GM15510 (cell line): ENCODE results near the gene GIMAP8.

Source experiments
- POLR2A ChIP-seq: IDR thresholded peaks from 3 replicates; pipeline ENCODE4 v1.6.1; 2011; ENCODE audit warnings: borderline replicate concordance; ENCODE audit not compliant: insufficient read length; ENCODE audit errors: extremely low read depth

GIMAP8 gene

DNA sequence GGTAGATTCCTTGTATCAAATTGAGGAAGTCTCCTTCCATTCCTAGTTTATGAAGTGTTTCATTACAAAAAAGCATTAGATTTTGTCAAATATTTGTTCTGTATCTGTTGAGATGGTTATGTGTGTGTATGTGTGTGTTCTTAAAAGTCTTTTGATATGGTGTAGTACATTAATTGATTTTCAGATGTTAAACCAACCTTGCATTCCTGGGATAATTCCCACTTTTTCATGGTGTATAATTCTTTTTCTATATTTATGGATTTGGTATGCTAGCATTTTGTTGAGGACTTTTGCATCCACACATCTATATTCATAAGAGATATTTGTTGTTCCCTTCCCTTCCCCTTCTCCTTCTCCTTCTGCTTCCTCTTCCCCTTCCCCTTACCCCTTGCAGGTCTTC lies 8.9 kb upstream of the GIMAP8 start:
- no peak for TF ChIP-seq POLR2A

GRCh38 chr7:150442811-150443210 lies 7.6 kb upstream of the GIMAP8 start:
- no peak for TF ChIP-seq POLR2A

DNA sequence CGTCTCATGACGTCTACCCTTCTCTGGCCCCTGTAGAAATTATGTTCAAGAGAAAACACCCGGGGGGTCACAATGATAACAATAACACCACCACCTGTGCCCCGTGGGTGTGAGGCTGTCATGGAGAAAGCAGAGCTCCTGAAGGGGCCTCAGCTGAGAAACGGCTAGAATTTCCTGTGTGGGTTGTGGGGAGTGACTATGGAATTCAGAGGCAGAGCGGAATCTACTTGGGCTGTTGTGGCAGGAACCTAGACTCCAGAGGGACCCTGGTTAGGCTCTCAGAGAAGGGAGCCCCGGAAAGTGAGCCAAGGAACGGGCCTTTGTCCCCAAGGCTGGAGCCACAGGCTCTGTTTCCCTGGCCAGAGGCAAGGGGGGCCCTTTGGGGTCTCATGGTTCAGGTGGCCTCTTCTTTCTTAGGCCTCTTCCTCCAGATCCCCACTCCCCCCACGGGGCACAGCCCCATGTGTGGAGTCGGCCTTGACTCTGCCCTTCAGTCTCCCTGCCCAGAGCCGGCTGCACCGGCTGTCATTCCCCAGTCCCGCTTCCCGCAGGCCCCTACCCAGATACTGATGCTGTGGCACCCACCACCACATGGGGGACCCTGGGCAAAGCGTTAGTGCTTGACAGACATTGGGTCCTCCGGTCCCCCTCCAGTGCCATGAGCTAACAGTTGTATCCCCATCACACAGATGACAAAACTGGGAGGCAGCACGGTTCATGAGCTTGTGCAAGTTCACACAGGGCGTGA lies 6.5 kb upstream of the GIMAP8 start:
- no peak for TF ChIP-seq POLR2A

DNA sequence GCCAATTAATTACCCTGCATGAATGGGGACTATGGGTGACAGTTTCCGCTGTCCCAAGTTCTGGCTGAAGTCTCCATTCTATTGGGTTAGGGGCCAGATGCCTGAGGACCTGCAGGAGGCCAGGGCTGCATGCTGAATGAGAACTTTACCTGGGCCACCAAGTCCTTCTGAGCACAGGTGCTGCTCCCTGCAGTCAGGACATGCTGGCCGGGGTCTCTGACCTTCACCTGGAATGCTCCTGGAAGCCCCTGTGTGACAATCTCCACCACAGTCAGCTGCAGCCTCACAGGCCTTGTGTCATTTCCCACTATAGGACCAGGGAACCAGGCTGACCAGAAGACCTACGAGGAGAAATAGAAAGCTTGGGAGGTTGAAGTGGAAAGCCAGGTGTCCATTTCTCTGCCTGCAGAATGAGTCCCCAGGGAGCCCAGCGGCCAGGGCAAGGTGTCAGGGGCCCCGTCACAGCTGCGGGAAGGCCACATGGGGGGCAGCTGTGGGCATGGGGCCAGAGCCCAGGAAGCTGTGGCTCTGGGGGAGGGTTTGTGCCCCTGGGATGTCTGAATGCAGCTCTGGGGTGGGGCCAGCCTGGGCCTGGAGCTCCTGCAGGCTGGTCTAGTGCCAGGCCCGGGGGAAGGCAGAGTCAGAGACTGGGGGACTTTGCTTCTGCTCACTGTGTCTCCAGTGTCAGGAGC lies 5.6 kb upstream of the GIMAP8 start:
- no peak for TF ChIP-seq POLR2A

DNA sequence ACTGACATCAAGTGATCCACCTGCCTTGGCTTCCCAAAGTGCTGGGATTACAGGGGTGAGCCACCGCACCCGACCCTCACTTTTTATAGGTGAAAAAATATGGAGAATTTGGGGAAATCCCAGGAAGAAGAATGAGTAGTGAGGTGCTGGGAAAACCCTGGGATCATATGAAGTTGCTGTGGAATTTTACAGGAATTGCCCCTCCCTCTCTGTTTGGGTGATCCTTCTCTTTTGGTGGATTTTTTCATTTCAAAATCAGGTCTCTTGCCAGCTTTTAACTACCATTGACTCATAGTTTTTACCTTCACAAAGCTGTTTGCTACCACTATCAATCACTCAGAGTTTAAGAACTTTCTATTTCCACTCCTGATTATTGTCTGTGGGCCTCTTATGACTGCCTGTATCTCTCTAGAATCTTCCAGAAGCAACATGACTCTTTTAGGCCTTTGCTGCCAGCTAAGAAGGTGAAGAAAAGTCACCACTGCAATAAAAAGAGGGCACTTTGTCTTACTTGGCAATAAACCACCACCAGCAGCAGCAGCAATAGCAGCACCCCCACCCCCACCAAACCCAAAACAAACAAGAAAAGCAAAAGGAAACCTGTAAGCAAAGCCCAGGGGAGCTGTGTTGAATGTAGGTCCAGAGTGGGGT lies 4.0 kb upstream of the GIMAP8 start:
- TF ChIP-seq POLR2A: no peak

- no peak for TF ChIP-seq POLR2A
Measured at GRCh38 chr7:150447966-150448788, 2.3 kb upstream of the GIMAP8 start.

DNA sequence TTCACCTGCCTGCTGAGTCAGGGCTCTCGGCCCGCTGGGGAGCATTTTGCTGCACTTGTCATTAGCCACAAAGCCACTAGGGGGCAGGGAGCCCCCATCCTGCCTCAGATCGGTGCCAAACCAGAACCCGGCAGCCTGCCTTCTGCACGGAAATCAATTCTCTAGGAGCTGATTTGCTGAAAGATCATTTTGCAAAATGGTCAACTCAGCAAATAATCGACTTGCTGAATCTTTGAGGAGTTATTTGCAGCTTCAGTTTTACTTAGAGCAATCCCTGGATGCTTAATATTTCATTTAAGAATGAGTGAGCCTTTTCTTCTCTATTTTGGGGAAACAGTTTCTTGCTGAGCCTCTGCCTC lies 1.7 kb upstream of the GIMAP8 start:
- TF ChIP-seq POLR2A: no peak

DNA sequence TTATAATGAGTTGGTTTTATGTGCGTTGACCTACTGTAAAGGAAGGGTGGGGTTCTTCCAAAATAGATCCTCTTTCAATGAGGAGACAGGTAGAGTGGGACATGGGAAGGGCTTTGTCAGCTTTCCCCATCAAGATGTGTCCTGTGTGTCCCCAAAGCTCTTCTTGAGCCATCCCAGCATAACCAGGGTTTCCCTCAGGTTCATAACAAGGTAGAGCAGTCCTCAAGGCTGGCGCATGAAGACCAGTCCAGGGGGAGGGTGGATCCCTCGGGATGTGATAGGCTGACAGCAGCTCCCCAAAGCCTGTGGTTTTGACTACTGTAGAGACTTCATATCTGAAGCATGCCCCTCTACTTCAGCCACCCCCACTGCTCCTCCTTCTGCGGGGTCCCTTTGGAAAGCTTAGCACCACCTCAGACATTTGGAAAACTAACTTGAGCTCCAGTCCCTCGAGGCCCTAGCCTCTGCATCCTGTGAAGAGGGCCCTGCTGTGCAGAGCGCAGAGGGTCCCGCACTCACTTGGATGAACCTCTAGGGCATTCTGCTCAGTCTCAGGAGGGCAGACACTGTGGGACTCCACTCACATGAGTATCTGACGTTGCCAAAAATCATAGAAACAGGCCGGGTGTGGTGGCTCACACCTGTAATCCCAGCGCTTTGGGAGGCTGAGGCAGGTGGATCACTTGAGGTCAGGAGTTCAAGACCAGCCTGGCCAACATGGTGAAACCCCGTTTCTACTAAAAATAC lies 1.1 kb upstream of the GIMAP8 start:
- no peak for TF ChIP-seq POLR2A

DNA sequence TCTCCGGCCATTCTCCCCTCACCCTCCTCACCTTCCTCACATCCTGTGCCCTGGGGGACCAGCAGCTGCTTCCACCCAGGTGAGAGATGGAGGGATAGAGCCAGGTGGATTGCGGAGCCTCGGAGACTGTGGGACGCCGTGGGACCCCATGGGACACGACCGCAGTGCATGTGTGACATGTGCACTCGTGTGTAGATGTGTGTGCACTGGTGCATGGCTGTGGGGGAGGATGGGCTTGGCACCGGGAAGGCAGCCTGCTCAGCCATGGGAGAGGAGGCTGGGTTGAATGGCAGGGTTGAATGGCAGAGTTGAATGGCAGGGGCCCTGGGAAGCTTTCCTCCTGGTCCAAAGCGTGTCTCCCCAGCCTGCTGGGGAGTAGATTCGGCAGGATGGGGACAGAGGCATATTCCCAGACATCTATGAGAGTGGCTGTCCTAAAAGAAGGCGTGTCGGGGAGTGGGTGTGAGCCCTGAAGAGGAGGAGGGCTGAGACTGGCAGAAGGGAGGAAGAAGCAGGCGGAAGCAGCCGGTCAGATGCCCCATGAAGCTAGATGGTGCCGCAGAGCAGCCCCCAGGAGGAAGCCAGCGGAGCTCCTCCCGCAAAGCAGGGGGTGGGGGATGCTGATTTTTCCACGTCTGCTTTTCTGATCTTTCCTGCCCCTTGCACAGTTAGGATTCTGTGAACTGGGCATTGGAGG lies 815 bp downstream of the GIMAP8 start:
- peak; percentile 49 for TF ChIP-seq POLR2A

GRCh38 chr7:150451833-150452461 lies 1.5 kb downstream of the GIMAP8 start:
- no peak for TF ChIP-seq POLR2A

DNA sequence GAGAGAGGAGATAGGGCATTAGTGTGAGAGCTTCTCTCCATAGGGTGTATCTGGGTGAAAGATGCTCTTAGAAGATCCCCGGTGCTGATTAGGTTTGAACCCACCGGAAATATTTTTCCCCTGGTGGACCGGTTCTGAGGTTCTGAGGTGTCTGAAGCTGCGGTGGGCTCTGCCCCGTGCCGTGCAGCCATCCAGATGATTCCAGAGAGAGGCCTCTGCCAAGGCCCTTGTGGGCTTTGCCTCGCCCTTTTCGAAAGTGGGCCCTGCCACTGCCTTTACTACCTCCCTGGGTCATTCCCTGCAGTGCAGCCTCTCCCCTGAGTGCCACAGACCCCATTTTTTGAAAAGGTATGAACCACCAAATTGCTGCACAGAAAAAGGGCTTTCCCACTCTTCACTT lies 2.8 kb downstream of the GIMAP8 start:
- TF ChIP-seq POLR2A: no peak

GRCh38 chr7:150453892-150454291 lies 3.5 kb downstream of the GIMAP8 start:
- no peak for TF ChIP-seq POLR2A

- TF ChIP-seq POLR2A: no peak
Measured at GRCh38 chr7:150458235-150458634, 7.8 kb downstream of the GIMAP8 start.

DNA sequence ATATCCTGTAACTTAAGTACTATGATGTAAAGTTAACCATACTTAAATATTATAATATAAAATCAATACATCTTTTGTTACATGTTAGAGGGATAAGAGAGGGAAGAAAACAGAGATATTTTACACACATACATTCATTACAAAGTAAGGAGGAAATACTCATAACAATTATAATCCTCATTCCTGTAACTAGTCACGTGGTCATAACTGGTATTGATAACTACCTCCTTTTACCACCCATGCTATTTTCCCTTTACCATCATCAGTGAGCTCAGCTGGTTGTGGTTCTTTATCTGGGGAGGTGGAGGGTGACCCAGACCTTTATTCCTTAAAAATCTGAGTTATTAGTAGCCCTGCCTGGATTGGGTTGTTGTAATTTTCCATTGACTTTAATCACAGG lies 8.3 kb downstream of the GIMAP8 start:
- no peak for TF ChIP-seq POLR2A

- TF ChIP-seq POLR2A: no peak
Measured at GRCh38 chr7:150461520-150461919, 11.1 kb downstream of the GIMAP8 start.
